Esophagus mucosa (tissue), 1 donor: Measurements from ENCODE around the gene IRF3. TPM values are rescaled to one million over a fixed set of nuclear protein-coding genes. Genes with fewer than 3 reads are reported as not detected.
A peak's percentile ranks its signal among the peaks of the same experiment; 100 is the strongest.

ENCODE experiments used
- ATAC-seq: fragments of 200-7000 bp; cut with Tn5 transposase; one replicate; pipeline ENCODE4 v1.9.1; 2020
- total RNA-seq: library from RNA; stranded (reverse); gene quantifications from one replicate; pipeline ENCODE4 v1.2.4, GENCODE V29; 2023
- donor health status: DM: yes; HTN: yes; CAD: no.

Gene IRF3
- total RNA-seq, 1 donor from 2014 or later = 38.6 TPM

DNA sequence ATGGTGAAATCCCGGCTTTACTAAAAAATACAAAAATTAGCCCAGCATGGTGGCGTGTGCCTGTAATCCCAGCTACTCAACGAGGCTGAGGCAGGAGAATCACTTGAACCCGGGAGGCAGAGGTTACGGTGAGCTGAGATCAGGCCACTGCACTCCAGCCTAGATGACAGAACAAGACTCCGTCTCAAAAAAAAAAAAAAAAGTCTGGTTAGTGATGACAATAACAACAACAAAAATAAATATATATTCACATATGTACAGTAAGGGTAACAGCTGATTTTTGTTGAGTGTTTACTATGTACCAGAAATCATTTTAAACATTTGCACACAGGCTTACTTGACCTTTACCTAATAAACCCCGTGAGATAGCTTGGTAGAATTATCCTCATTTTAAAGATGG, 48.7 kb downstream of the IRF3 start:
- ATAC-seq = no peak

DNA sequence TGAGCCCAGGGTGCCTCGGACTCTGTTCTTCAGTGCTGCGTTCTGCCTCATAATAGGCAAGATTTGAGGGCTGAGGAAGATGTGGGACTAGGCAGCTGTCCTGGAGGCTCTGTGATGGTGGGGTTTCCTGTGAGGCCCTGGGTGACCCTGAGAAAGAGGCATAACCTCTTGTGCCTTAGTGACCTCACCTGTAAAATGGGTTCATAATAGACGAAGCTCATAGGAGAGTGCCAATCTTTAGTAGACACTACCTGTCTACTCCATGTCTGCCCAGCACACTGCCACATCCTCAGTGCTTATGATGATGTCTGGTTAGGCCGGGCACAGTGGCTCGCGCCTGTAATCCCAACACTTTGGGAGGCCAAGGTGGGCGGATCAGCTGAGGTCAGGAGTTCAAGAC, 49.1 kb downstream of the IRF3 start:
- no peak for ATAC-seq

DNA sequence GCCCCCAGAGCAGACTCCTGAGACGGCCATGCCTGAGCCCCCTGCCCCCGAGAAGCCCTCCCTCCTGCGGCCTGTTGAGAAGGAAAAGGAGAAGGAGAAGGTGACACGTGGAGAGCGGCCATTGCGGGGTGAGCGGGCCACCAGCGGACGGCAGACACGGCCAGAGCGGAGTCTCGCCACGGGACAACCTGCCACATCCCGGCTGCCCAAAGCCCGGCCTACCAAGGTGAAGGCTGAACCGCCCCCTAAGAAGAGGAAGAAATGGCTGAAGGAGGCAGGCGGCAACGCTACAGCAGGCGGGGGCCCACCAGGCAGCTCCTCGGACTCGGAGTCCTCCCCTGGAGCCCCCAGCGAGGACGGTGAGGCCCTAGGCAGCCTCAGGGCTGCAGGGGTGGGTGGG, 49.8 kb downstream of the IRF3 start:
- no peak for ATAC-seq

DNA sequence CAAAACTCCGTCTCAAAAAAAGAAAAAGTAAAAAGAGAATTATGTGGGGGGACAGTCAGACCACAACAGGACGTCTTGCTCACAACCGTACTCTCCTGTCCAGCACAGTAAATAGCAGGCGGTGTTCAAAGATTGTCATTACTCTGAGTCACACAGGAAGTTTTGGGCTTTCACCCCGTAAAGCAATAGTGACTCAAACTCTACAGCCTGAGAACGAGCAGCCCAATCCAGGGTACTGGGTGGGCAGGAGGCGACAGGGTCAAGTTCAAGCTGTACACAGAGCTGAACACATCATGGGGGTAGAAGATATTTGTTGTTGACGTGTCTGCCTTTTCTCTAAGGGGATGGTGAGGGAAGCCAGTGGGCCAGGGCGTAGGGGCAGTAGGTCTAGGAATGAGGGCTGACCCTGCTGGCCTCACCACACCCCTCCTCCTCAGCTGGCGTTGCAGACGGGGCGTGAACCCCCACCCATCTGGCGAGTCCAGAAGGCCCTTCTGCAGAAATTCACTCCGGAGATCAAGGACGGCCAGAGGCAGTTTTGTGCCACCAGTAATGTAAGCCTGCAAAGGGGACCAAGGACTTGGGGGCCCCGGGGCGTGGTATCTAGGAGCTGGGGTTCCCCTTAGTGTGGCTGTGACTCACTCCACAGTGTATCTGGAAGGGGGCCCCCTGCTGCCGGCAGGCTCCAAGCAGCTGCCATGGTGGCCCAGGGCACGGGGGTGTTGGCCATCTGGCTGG, 51.4 kb downstream of the IRF3 start:
- peak; percentile 63 for ATAC-seq

DNA sequence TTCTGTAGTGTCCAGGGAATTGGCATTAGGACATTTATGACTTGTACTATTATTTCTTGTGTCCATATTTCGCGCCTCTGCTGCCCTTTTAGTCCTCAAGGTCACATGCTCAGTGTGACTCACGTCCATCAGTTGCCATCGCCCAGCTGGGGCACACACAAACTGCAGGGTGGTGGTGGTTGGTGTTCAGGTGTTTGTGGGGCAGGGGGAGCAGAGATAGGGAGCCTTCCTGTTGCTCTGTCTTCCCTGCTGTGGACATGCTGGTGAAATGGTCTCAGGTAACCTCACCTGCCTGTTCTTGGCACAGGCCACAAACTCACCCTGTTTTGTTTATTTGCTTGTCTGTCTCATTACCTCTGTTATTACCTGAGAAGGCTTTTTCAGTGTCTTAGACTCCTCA, 52.3 kb downstream of the IRF3 start:
- peak; percentile 20 for ATAC-seq

Other genes with a start within 250 kb of the IRF3 start
- not detected for gene PTH2, start 242.4 kb downstream of the IRF3 start, total RNA-seq
- not detected for gene GFY, start 240.5 kb downstream of the IRF3 start, total RNA-seq
- gene SLC17A7, start 224.3 kb downstream of the IRF3 start, total RNA-seq = not detected
- gene PIH1D1, start 214.0 kb downstream of the IRF3 start, total RNA-seq = 53.6 TPM
- 27.2 TPM for gene ALDH16A1, start 212.6 kb downstream of the IRF3 start, total RNA-seq
- gene FLT3LG, start 191.6 kb downstream of the IRF3 start, total RNA-seq = 3.3 TPM
- gene RPL13A, start 178.2 kb downstream of the IRF3 start, total RNA-seq = 2,820 TPM
- gene RPS11, start 169.4 kb downstream of the IRF3 start, total RNA-seq = 1,446 TPM
- gene FCGRT, start 153.2 kb downstream of the IRF3 start, total RNA-seq = 30.4 TPM
- 1.8 TPM for gene RCN3, start 137.9 kb downstream of the IRF3 start, total RNA-seq
- gene NOSIP, start 85.3 kb downstream of the IRF3 start, total RNA-seq = 38.6 TPM
- gene PRRG2, start 84.5 kb downstream of the IRF3 start, total RNA-seq = 13.2 TPM
- gene PRR12, start 74.7 kb downstream of the IRF3 start, total RNA-seq = 11.7 TPM
- 16.4 TPM for gene RRAS, start 25.7 kb downstream of the IRF3 start, total RNA-seq
- gene SCAF1, start 23.6 kb downstream of the IRF3 start, total RNA-seq = 31.0 TPM
- 23.5 TPM for gene BCL2L12, start 76 bp upstream of the IRF3 start, total RNA-seq
- 99.0 TPM for gene PRMT1, start 11.4 kb upstream of the IRF3 start, total RNA-seq
- gene ADM5, start 23.7 kb upstream of the IRF3 start, total RNA-seq = 0.92 TPM
- gene CPT1C, start 25.3 kb upstream of the IRF3 start, total RNA-seq = 1.1 TPM
- 0.12 TPM for gene TSKS, start 97.4 kb upstream of the IRF3 start, total RNA-seq
- gene AP2A1, start 101.1 kb upstream of the IRF3 start, total RNA-seq = 54.0 TPM
- gene FUZ, start 147.4 kb upstream of the IRF3 start, total RNA-seq = 8.3 TPM
- gene MED25, start 152.4 kb upstream of the IRF3 start, total RNA-seq = 25.6 TPM
- 58.5 TPM for gene PTOV1, start 185.3 kb upstream of the IRF3 start, total RNA-seq
- gene PNKP, start 201.7 kb upstream of the IRF3 start, total RNA-seq = 29.2 TPM
- gene AKT1S1, start 211.5 kb upstream of the IRF3 start, total RNA-seq = 32.7 TPM
- 15.8 TPM for gene TBC1D17, start 211.8 kb upstream of the IRF3 start, total RNA-seq
- gene IL4I1, start 231.0 kb upstream of the IRF3 start, total RNA-seq = not detected